Activated CD8-positive, alpha-beta memory T cell treated with anti-CD3 and anti-CD28 coated beads for 4 hours (primary cell): ENCODE measurements around the gene LMNTD2.

Experiments used
- DNase-seq, 2 donors: peaks; one replicate each; pipeline ENCODE4 v3.0.0-alpha.2; 2020; ENCODE audit warnings: low read depth in 2 of 2

LMNTD2 gene

GRCh38 chr11:514606-515005 lies 45.9 kb downstream of the LMNTD2 start:
- DNase-seq, result no peak

- no peak for DNase-seq
Observed at GRCh38 chr11:512761-513595, 47.6 kb downstream of the LMNTD2 start.

GRCh38 chr11:508956-509355 lies 51.6 kb downstream of the LMNTD2 start:
- DNase-seq, result no peak

- DNase-seq, result no peak
Observed at GRCh38 chr11:507727-508515, 52.6 kb downstream of the LMNTD2 start.

- peak; percentile 99 for DNase-seq
Observed at GRCh38 chr11:506995-507726, 53.4 kb downstream of the LMNTD2 start, which contains the start of gene RNH1. Gene RNH1, minus strand, starts transcription at chr11:507242. Its CDS starts 5,080 bp downstream, at chr11:502162.

GRCh38 chr11:506238-506994 lies 54.1 kb downstream of the LMNTD2 start:
- peak; percentile 94 to 95 for DNase-seq

- DNase-seq, result no peak
Observed at GRCh38 chr11:504994-505344, 55.6 kb downstream of the LMNTD2 start.
